SK-N-MC (cell line): ENCODE data around the gene C6orf120.

ENCODE experiments used
- DNase-seq: peaks from one replicate; pipeline ENCODE4 v3.0.0-alpha.2; 2011; ENCODE audit warnings: low read depth, low spot score
- H3K27ac ChIP-seq: fragments of 200-600 bp; sonication (generic); 2 replicates; pipeline ENCODE4 v1.5.1; 2016; ENCODE audit warnings: mixed run types
- H3K36me3 ChIP-seq: fragments of 200-600 bp; sonication (generic); 2 replicates; pipeline ENCODE4 v1.6.1; 2017; ENCODE audit warnings: antibody characterized with exemption, low read length, mixed read lengths; ENCODE audit not compliant: insufficient read depth
- H3K4me3 ChIP-seq: fragments of 200-600 bp; sonication (generic); 2 replicates; pipeline ENCODE4 v1.5.1; 2016
- H3K9ac ChIP-seq: fragments of 200-600 bp; sonication (generic); 2 replicates; pipeline ENCODE4 v1.8.0; 2017; ENCODE audit warnings: mixed run types, mixed read lengths; ENCODE audit not compliant: insufficient read length
- H3K9me3 ChIP-seq: fragments of 200-600 bp; sonication (generic); 2 replicates; pipeline ENCODE4 v1.6.1; 2017; ENCODE audit warnings: low read depth, mild to moderate bottlenecking, antibody characterized with exemption, low read length, moderate library complexity, mixed read lengths
- EZH2 ChIP-seq: fragments of 200-600 bp; sonication (generic); IDR thresholded peaks from one replicate; pipeline ENCODE4 v1.6.1; 2017; ENCODE audit warnings: antibody characterized with exemption
- FOXP2 ChIP-seq: optimal IDR thresholded peaks from 2 replicates; pipeline ENCODE3; 2011; ENCODE audit warnings: mild to moderate bottlenecking, moderate library complexity; ENCODE audit not compliant: insufficient read depth; ENCODE audit errors: extremely low read length, control extremely low read depth
- POLR2AphosphoS5 ChIP-seq: IDR thresholded peaks from 2 replicates; pipeline ENCODE4 v1.6.1; 2012; ENCODE audit warnings: mild to moderate bottlenecking, low read depth, low read length, borderline replicate concordance

Gene C6orf120

GRCh38 chr6:169751242-169752073 is 49.5 kb downstream of the C6orf120 start, which contains the start of the genes DYNLT2 and ERMARD:
TSS of gene DYNLT2 (minus strand) at chr6:169751572. CDS start at chr6:169751458, 114 bp downstream.
TSS of gene ERMARD (plus strand) at chr6:169751622. CDS start at chr6:169751658, 36 bp downstream.
- H3K27ac ChIP-seq = peak within 1 kb of the TSS; percentile 82
- H3K36me3 ChIP-seq = no peaks in the 10 kb centered on the region
- peak; percentile 52 for DNase-seq
- peak within 1 kb of the TSS; percentile 96 for H3K9ac ChIP-seq
- peak within 1 kb of the TSS; percentile 91 for H3K4me3 ChIP-seq
- no peak for TF ChIP-seq FOXP2
- TF ChIP-seq EZH2 = no peak
- peak; percentile 99 for TF ChIP-seq POLR2AphosphoS5
- H3K9me3 ChIP-seq = no peaks in the 10 kb centered on the region

GRCh38 chr6:169752074-169752623 is 50.2 kb downstream of the C6orf120 start:
- Histone ChIP-seq H3K36me3 (no peaks in the 10 kb centered on the region), H3K27ac (peak overlapping the region; percentile 82), H3K9ac (peak overlapping the region; percentile 96), H3K4me3 (peak overlapping the region; percentile 91), H3K9me3 (no peaks in the 10 kb centered on the region)
- no peak for TF ChIP-seq FOXP2
- TF ChIP-seq EZH2 = no peak
- no peak for TF ChIP-seq POLR2AphosphoS5
- DNase-seq = no peak
